Measurements from ENCODE around the gene ROR1. TPM values are rescaled to one million over a fixed set of nuclear protein-coding genes. Genes with fewer than 3 reads are reported as not detected.

Gene ROR1
- total RNA-seq, 1 donor from 2014 or later: 11.0 TPM

GRCh38 chr1:64052777-64053176 lies 279.0 kb downstream of the ROR1 start:
- no peak overlapping the region for H3K4me3 Mint-ChIP-seq
- no peaks in the 10 kb centered on the region for H3K4me1 Mint-ChIP-seq
- no peaks in the 10 kb centered on the region for H3K27me3 Mint-ChIP-seq (ENCODE audit: low read depth)
- no peak overlapping the region for H3K27ac Mint-ChIP-seq (ENCODE audit: unreplicated experiment)
- H3K36me3 Mint-ChIP-seq (ENCODE audit: low read depth): peaks cover 6% of the 10 kb centered on the region
- TF ChIP-seq, protein P1, sequence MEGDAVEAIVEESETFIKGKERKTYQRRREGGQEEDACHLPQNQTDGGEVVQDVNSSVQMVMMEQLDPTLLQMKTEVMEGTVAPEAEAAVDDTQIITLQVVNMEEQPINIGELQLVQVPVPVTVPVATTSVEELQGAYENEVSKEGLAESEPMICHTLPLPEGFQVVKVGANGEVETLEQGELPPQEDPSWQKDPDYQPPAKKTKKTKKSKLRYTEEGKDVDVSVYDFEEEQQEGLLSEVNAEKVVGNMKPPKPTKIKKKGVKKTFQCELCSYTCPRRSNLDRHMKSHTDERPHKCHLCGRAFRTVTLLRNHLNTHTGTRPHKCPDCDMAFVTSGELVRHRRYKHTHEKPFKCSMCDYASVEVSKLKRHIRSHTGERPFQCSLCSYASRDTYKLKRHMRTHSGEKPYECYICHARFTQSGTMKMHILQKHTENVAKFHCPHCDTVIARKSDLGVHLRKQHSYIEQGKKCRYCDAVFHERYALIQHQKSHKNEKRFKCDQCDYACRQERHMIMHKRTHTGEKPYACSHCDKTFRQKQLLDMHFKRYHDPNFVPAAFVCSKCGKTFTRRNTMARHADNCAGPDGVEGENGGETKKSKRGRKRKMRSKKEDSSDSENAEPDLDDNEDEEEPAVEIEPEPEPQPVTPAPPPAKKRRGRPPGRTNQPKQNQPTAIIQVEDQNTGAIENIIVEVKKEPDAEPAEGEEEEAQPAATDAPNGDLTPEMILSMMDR (conservative IDR thresholded peaks at IDR 0.05): no peak
- peaks cover 4% of the 10 kb centered on the region for H3K9me3 Mint-ChIP-seq
- DNase-seq (ENCODE audit: low read depth, low spot score): no peak

DNA sequence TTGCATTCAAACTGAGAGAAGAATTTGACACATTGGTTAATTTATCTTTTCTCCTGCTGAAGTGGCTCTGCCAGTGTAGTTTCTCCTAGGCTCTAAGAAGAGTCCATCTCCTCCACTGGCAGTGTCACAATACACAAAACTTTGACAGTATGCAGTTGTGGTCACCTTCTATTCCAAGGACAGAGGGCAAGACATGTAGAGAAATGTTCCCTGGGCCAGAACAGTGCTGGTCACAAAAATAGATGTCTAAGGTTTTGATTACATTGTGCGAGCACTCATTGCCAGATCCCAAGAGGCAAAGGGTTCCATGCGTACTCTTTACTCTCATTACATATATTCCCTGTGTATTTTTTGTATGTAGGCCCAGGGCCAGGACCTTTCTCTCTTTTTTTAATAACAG lies 281.5 kb downstream of the ROR1 start:
- Mint-ChIP-seq H3K4me1 (no peaks in the 10 kb centered on the region), H3K9me3 (peaks cover 4% of the 10 kb centered on the region), H3K27ac (ENCODE audit: unreplicated experiment) (no peak overlapping the region), H3K27me3 (ENCODE audit: low read depth) (no peaks in the 10 kb centered on the region), H3K4me3 (no peak overlapping the region), H3K36me3 (ENCODE audit: low read depth) (peaks cover 9% of the 10 kb centered on the region)
- DNase-seq (ENCODE audit: low read depth, low spot score): no peak
- TF ChIP-seq, protein P1 (conservative IDR thresholded peaks at IDR 0.05): no peak

DNA sequence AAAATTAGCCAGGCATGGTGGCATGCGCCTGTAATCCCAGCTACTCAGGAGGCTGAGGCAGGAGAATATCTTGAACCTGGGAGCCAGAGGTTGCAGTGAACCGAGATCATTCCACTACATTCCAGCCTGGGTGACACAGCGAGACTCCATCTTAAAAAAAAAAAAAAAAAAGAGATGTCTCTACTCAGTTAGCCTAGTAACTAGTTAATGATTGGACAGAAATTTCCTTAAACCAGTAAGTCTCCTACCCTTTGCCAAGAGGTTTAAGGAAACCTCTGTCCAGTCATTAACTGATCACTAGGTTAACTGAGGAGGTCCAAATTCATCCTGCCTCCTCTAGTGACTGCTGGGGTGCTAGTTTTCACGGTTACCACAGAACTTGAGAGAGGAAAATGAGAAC lies 285.7 kb downstream of the ROR1 start:
- peaks cover 4% of the 10 kb centered on the region for H3K9me3 Mint-ChIP-seq
- no peak overlapping the region for H3K27ac Mint-ChIP-seq (ENCODE audit: unreplicated experiment)
- TF ChIP-seq, protein P1 (conservative IDR thresholded peaks at IDR 0.05): no peak
- peaks cover 9% of the 10 kb centered on the region for H3K4me1 Mint-ChIP-seq
- DNase-seq (ENCODE audit: low read depth, low spot score): no peak
- no peaks in the 10 kb centered on the region for H3K27me3 Mint-ChIP-seq (ENCODE audit: low read depth)
- H3K36me3 Mint-ChIP-seq (ENCODE audit: low read depth): peaks cover 10% of the 10 kb centered on the region
- H3K4me3 Mint-ChIP-seq: no peak overlapping the region

DNA sequence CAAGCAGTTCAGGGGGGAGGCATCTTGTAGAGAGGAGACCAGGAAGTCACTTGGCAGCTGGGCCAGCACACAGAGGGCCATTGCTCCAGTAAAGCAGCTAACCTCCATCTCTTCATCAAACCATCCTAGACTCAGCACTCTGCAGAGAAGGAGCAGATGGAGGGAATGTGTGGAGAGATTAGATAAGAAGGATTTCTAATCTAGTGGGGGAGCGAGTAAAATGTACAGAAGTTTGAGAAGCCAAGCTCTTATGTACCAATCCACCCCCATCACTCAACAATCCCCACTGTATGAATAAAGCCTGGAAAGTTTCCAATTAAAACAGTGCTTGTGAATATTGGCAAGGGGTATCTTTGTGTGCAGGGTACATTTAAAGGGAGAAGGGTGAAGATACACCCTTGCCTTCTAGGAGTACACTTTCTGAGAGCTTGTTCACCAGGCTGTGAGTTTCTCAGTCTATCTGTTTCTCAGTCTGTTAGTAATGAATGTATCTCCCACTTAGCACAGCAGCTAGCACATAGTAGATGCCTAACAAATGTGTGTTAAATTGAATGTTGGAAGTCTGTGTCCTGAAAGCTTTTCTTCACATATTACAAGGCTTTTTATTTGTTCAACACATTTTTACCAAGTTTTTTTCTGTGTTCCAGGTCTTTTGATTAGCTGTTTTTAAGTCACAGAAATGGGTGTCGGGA lies 286.9 kb downstream of the ROR1 start:
- Mint-ChIP-seq H3K9me3 (peaks cover 4% of the 10 kb centered on the region), H3K27ac (ENCODE audit: unreplicated experiment) (no peak overlapping the region), H3K36me3 (ENCODE audit: low read depth) (peaks cover 8% of the 10 kb centered on the region), H3K4me3 (no peak overlapping the region), H3K4me1 (peaks cover 9% of the 10 kb centered on the region), H3K27me3 (ENCODE audit: low read depth) (no peaks in the 10 kb centered on the region)
- no peak for DNase-seq (ENCODE audit: low read depth, low spot score)
- TF ChIP-seq, protein P1 (conservative IDR thresholded peaks at IDR 0.05): no peak

GRCh38 chr1:64061430-64062104 lies 287.8 kb downstream of the ROR1 start:
- Mint-ChIP-seq H3K36me3 (ENCODE audit: low read depth) (peaks cover 8% of the 10 kb centered on the region), H3K27me3 (ENCODE audit: low read depth) (no peaks in the 10 kb centered on the region), H3K4me1 (peaks cover 9% of the 10 kb centered on the region), H3K9me3 (peaks cover 4% of the 10 kb centered on the region), H3K4me3 (no peak overlapping the region), H3K27ac (ENCODE audit: unreplicated experiment) (no peak overlapping the region)
- TF ChIP-seq, protein P1 (conservative IDR thresholded peaks at IDR 0.05): no peak
- no peak for DNase-seq (ENCODE audit: low read depth, low spot score)

All from neural crest cell (in vitro differentiated cells).